GM23338 (cell line): ENCODE data around the gene RAB11FIP3. TPM values are rescaled to one million over a fixed set of nuclear protein-coding genes. Genes with fewer than 3 reads are reported as not detected.

Source experiments
- ATAC-seq: fragments of 200-7000 bp; cut with Tn5 transposase; 3 replicates; pipeline ENCODE4 v1.9.1; 2020
- DNase-seq: peaks from one replicate; pipeline ENCODE4 v3.0.0-alpha.2; 2015; ENCODE audit warnings: low spot score
- H2AFZ ChIP-seq: fragments of 200-600 bp; sonication (generic); 2 replicates; pipeline ENCODE4 v1.8.0; 2016; ENCODE audit warnings: antibody characterized with exemption, mild to moderate bottlenecking, moderate library complexity
- H3F3A ChIP-seq: fragments of 200-600 bp; sonication (generic); replicated peaks from 2 replicates; pipeline ENCODE4 v1.8.0; 2017; ENCODE audit warnings: antibody characterized with exemption, mixed run types, low read depth
- H3K27ac ChIP-seq: fragments of 200-600 bp; sonication (generic); 2 replicates; pipeline ENCODE4 v1.6.1; 2016; ENCODE audit warnings: low read depth
- H3K27me3 ChIP-seq: fragments of 200-600 bp; sonication (generic); 2 replicates; pipeline ENCODE4 v1.8.0; 2016; ENCODE audit warnings: mild to moderate bottlenecking, mixed run types, moderate library complexity; ENCODE audit not compliant: insufficient read depth
- H3K36me3 ChIP-seq: fragments of 200-600 bp; sonication (generic); 2 replicates; pipeline ENCODE4 v1.8.0; 2016; ENCODE audit warnings: mild to moderate bottlenecking; ENCODE audit not compliant: insufficient read depth
- H3K4me1 ChIP-seq: fragments of 200-600 bp; sonication (generic); 2 replicates; pipeline ENCODE4 v1.8.0; 2016; ENCODE audit warnings: mild to moderate bottlenecking, moderate library complexity; ENCODE audit not compliant: insufficient read depth
- H3K4me2 ChIP-seq: fragments of 200-600 bp; sonication (generic); 2 replicates; pipeline ENCODE4 v1.7.1; 2017; ENCODE audit warnings: mixed run types
- H3K4me3 ChIP-seq: fragments of 200-600 bp; sonication (generic); 2 replicates; pipeline ENCODE4 v1.6.1; 2016; ENCODE audit warnings: mixed run types
- H3K79me2 ChIP-seq: fragments of 200-600 bp; sonication (generic); replicated peaks from 2 replicates; pipeline ENCODE4 v1.8.0; 2017; ENCODE audit warnings: mild to moderate bottlenecking; ENCODE audit not compliant: insufficient read depth
- H3K9me2 ChIP-seq: fragments of 200-600 bp; sonication (generic); 2 replicates; pipeline ENCODE4 v1.8.0; 2017; ENCODE audit not compliant: insufficient read depth
- H4K20me1 ChIP-seq: fragments of 200-600 bp; sonication (generic); replicated peaks from 2 replicates; pipeline ENCODE4 v1.8.0; 2017; ENCODE audit warnings: mild to moderate bottlenecking; ENCODE audit not compliant: insufficient read depth
- H3K27ac Mint-ChIP-seq: 2 replicates; pipeline ENCODE4 v1.8.0; 2020; ENCODE audit warnings: inconsistent platforms, mild to moderate bottlenecking, moderate library complexity, mixed read lengths
- H3K27me3 Mint-ChIP-seq: 3 replicates; pipeline ENCODE4 v1.8.0; 2022; ENCODE audit warnings: low read depth, mild to moderate bottlenecking, moderate library complexity, mixed read lengths, inconsistent platforms; ENCODE audit not compliant: insufficient read depth, poor library complexity
- H3K36me3 Mint-ChIP-seq: 3 replicates; pipeline ENCODE4 v1.8.0; 2021; ENCODE audit warnings: low read depth, mild to moderate bottlenecking, inconsistent platforms, moderate library complexity, mixed read lengths
- H3K4me1 Mint-ChIP-seq: 3 replicates; pipeline ENCODE4 v1.8.0; 2020; ENCODE audit warnings: mild to moderate bottlenecking, inconsistent platforms, mixed read lengths
- H3K4me3 Mint-ChIP-seq: 3 replicates; pipeline ENCODE4 v1.8.0; 2021; ENCODE audit warnings: moderate library complexity, mild to moderate bottlenecking, inconsistent platforms, mixed read lengths
- H3K9me3 Mint-ChIP-seq: 3 replicates; pipeline ENCODE4 v1.8.0; 2020; ENCODE audit warnings: moderate library complexity, mild to moderate bottlenecking, inconsistent platforms, mixed read lengths
- CREB1 ChIP-seq: fragments of 250-450 bp; sonication (Bioruptor Pico); IDR thresholded peaks from 2 replicates; pipeline ENCODE4 v1.5.0; 2020; ENCODE audit warnings: low read depth, mild to moderate bottlenecking, moderate library complexity
- CTCF ChIP-seq, 2 experiments: fragments of 200-600 bp in 1 of 2; sonication (generic) in 1 of 2; conservative IDR thresholded peaks; 2 replicates each; pipeline versions ENCODE4 v1.5.1 to v1.6.1; 2016 to 2017; ENCODE audit warnings: antibody characterized with exemption in 2 of 2, low read depth in 2 of 2, mild to moderate bottlenecking in 2 of 2, moderate library complexity in 1 of 2
- ETS1 ChIP-seq: IDR thresholded peaks from 2 replicates; pipeline ENCODE4 v1.6.1; 2016; ENCODE audit warnings: antibody characterized with exemption
- EZH2phosphoT487 ChIP-seq: fragments of 200-600 bp; sonication (generic); IDR thresholded peaks from one replicate; pipeline ENCODE4 v1.8.1; 2018; ENCODE audit warnings: antibody characterized with exemption; ENCODE audit not compliant: unreplicated experiment
- JUNB ChIP-seq: IDR thresholded peaks from one replicate; pipeline ENCODE4 v1.6.1; 2016; ENCODE audit warnings: antibody characterized with exemption; ENCODE audit not compliant: unreplicated experiment
- NANOG ChIP-seq: IDR thresholded peaks from 2 replicates; pipeline ENCODE4 v1.6.1; 2016; ENCODE audit warnings: antibody characterized with exemption, borderline replicate concordance
- POLR2AphosphoS5 ChIP-seq: IDR thresholded peaks from 2 replicates; pipeline ENCODE4 v1.6.1; 2016; ENCODE audit warnings: antibody characterized with exemption, low read depth
- STAT1 ChIP-seq: IDR thresholded peaks from one replicate; pipeline ENCODE4 v1.6.1; 2016; ENCODE audit warnings: antibody characterized with exemption; ENCODE audit not compliant: unreplicated experiment
- ZNF114 ChIP-seq: fragments of 250-450 bp; sonication (Bioruptor Pico); IDR thresholded peaks from 2 replicates; pipeline ENCODE4 v1.5.0; 2020; ENCODE audit warnings: mild to moderate bottlenecking, moderate library complexity
- ZNF331 ChIP-seq: fragments of 250-450 bp; sonication (Bioruptor Pico); IDR thresholded peaks from 2 replicates; pipeline ENCODE4 v1.5.0; 2020; ENCODE audit warnings: low read depth, mild to moderate bottlenecking, moderate library complexity
- polyA plus RNA-seq: library from polyadenylated mRNA; unstranded; fragments of >200 nt; fragmentation: Nextera tagmentation; extraction: Ambion mirVana; gene quantifications from 2 replicates; pipeline ENCODE4 v1.2.1, GENCODE V29; 2016
- total RNA-seq: library from RNA; depleted of rRNA; stranded (reverse); fragments of >200 nt; shearing (Covaris generic); gene quantifications from 2 replicates; pipeline ENCODE4 v1.2.3, GENCODE V29; 2014

Gene RAB11FIP3
- total and polyA plus RNA-seq, 2 experiments from 2014 or later, result 3.2 to 29.2 TPM

GRCh38 chr16:557463-558297 is 132.2 kb downstream of the RAB11FIP3 start:
- Histone ChIP-seq H2AFZ (no peak overlapping the region), H3K4me3 (no peak overlapping the region), H3K27me3 (peaks cover 34% of the 10 kb centered on the region), H3K4me2 (no peak overlapping the region), H3K9me2 (no peaks in the 10 kb centered on the region), H3K4me1 (no peaks in the 10 kb centered on the region; the same call in 1 of the 2 replicates), H3K79me2 (no peaks in the 10 kb centered on the region), H3K27ac (no peak overlapping the region), H4K20me1 (no peaks in the 10 kb centered on the region; the same call in 1 of the 2 replicates), H3F3A (0 out of 2 replicates have a peak, but pooled peaks cover 3% of the 10 kb centered on the region), H3K36me3 (no peaks in the 10 kb centered on the region)
- Mint-ChIP-seq H3K4me1 (no peaks in the 10 kb centered on the region), H3K9me3 (no peaks in the 10 kb centered on the region), H3K4me3 (no peak overlapping the region), H3K27ac (no peak overlapping the region), H3K27me3 (peaks cover 16% of the 10 kb centered on the region), H3K36me3 (peaks cover 3% of the 10 kb centered on the region; the same call in 1 of the 3 replicates)
- DNase-seq, result no peak
- TF ChIP-seq NANOG, result no peak
- no peak for TF ChIP-seq STAT1
- no peak for TF ChIP-seq EZH2phosphoT487
- TF ChIP-seq ZNF331 (CRISPR knock-in tag), result no peak
- ATAC-seq, result no peak

- ATAC-seq (no peak), DNase-seq (no peak)
- no peak overlapping the region for H3K4me3 ChIP-seq
- no peaks in the 10 kb centered on the region for H3K79me2 ChIP-seq
- Mint-ChIP-seq H3K9me3 (no peaks in the 10 kb centered on the region), H3K27me3 (peaks cover 16% of the 10 kb centered on the region), H3K36me3 (peaks cover 3% of the 10 kb centered on the region; the same call in 1 of the 3 replicates), H3K4me1 (no peaks in the 10 kb centered on the region), H3K4me3 (no peak overlapping the region), H3K27ac (no peak overlapping the region)
- H2AFZ ChIP-seq, result no peak overlapping the region
- H3F3A ChIP-seq, result 0 out of 2 replicates have a peak, but pooled peaks cover 3% of the 10 kb centered on the region
- H3K27me3 ChIP-seq, result peaks cover 34% of the 10 kb centered on the region
- no peak overlapping the region for H3K4me2 ChIP-seq
- H4K20me1 ChIP-seq, result no peaks in the 10 kb centered on the region; the same call in 1 of the 2 replicates
- no peak overlapping the region for H3K27ac ChIP-seq
- no peaks in the 10 kb centered on the region; the same call in 1 of the 2 replicates for H3K4me1 ChIP-seq
- H3K36me3 ChIP-seq, result no peaks in the 10 kb centered on the region
- no peaks in the 10 kb centered on the region for H3K9me2 ChIP-seq
- no peak for TF ChIP-seq CTCF (conservative IDR thresholded peaks at IDR 0.05; ENCODE audit: low read depth in 2 of 2)
- no peak for TF ChIP-seq ZNF331 (CRISPR knock-in tag)
- no peak for TF ChIP-seq JUNB
- TF ChIP-seq STAT1, result no peak
- TF ChIP-seq CREB1, result no peak
- no peak for TF ChIP-seq NANOG
- no peak for TF ChIP-seq ZNF114
- no peak for TF ChIP-seq EZH2phosphoT487
- TF ChIP-seq ETS1, result no peak
- no peak for TF ChIP-seq POLR2AphosphoS5
These were observed 133.0 kb downstream of the RAB11FIP3 start for GRCh38 chr16:558298-559020.
